GM21528 (cell line): Measurements from ENCODE around the gene U2AF1.
"Not testable (repeated sequence)": the region's sequence is repeated elsewhere in the genome, so short reads cannot be mapped to it uniquely, and the experiment has no call there.

ENCODE experiments used
- ATAC-seq: cut with Tn5 transposase; IDR thresholded peaks from one replicate; pipeline ENCODE4 v1.9.1; 2021; ENCODE audit warnings: mild to moderate bottlenecking, moderate library complexity; ENCODE audit not compliant: unreplicated experiment, low FRiP score

U2AF1 gene

GRCh38 chr21:43106965-43107793 is at the start of gene U2AF1:
TSS of gene U2AF1 (minus strand) at chr21:43107570. CDS start at chr21:43107494, 76 bp downstream.
- ATAC-seq: peak; percentile 76

- ATAC-seq: not testable (repeated sequence)
These were observed 46.2 kb upstream of the U2AF1 start for GRCh38 chr21:43153601-43154000.

GRCh38 chr21:43149344-43149743 is 42.0 kb upstream of the U2AF1 start:
- ATAC-seq: not testable (repeated sequence)

- ATAC-seq: not testable (repeated sequence)
These were observed 40.6 kb upstream of the U2AF1 start for GRCh38 chr21:43147999-43148398.

GRCh38 chr21:43146637-43147036 is 39.3 kb upstream of the U2AF1 start:
- ATAC-seq: not testable (repeated sequence)

GRCh38 chr21:43141407-43141806 is 34.0 kb upstream of the U2AF1 start:
- not testable (repeated sequence) for ATAC-seq

GRCh38 chr21:43138944-43139343 is 31.6 kb upstream of the U2AF1 start:
- not testable (repeated sequence) for ATAC-seq

- not testable (repeated sequence) for ATAC-seq
These were observed 27.1 kb upstream of the U2AF1 start for GRCh38 chr21:43134520-43134919.

- not testable (repeated sequence) for ATAC-seq
These were observed 22.7 kb upstream of the U2AF1 start for GRCh38 chr21:43130094-43130493.

GRCh38 chr21:43115956-43116355 is 8.6 kb upstream of the U2AF1 start:
- not testable (repeated sequence) for ATAC-seq

GRCh38 chr21:43114483-43114882 is 7.1 kb upstream of the U2AF1 start:
- ATAC-seq: not testable (repeated sequence)

- ATAC-seq: not testable (repeated sequence)
These were observed 1.6 kb upstream of the U2AF1 start for GRCh38 chr21:43109006-43109405.

GRCh38 chr21:43108177-43108576 is 807 bp upstream of the U2AF1 start:
- not testable (repeated sequence) for ATAC-seq

- ATAC-seq: peak; percentile 28
These were observed 396 bp upstream of the U2AF1 start for GRCh38 chr21:43107794-43108137.

- ATAC-seq: not testable (repeated sequence)
These were observed 2.7 kb downstream of the U2AF1 start for GRCh38 chr21:43104642-43105041.

- not testable (repeated sequence) for ATAC-seq
These were observed 5.1 kb downstream of the U2AF1 start for GRCh38 chr21:43102281-43102680.

- ATAC-seq: not testable (repeated sequence)
These were observed 5.7 kb downstream of the U2AF1 start for GRCh38 chr21:43101676-43102075.

GRCh38 chr21:43101000-43101399 is 6.4 kb downstream of the U2AF1 start:
- not testable (repeated sequence) for ATAC-seq

- ATAC-seq: not testable (repeated sequence)
These were observed 15.3 kb downstream of the U2AF1 start for GRCh38 chr21:43091979-43092614.

- not testable (repeated sequence) for ATAC-seq
These were observed 16.4 kb downstream of the U2AF1 start for GRCh38 chr21:43090947-43091346.

GRCh38 chr21:43089463-43089862 is 17.9 kb downstream of the U2AF1 start:
- not testable (repeated sequence) for ATAC-seq
